BLaER1 (cell line): ENCODE results near the gene GALNT12.

Source experiments
- H3K27ac ChIP-seq: shearing (Covaris generic); formaldehyde crosslinking; 2 replicates; pipeline ENCODE4 v1.8.1; 2022
- H3K27me3 ChIP-seq: shearing (Covaris generic); formaldehyde crosslinking; 2 replicates; pipeline ENCODE4 v1.8.1; 2022
- H3K36me3 ChIP-seq: shearing (Covaris generic); formaldehyde crosslinking; 2 replicates; pipeline ENCODE4 v1.8.1; 2022
- H3K4me1 ChIP-seq: shearing (Covaris generic); formaldehyde crosslinking; 2 replicates; pipeline ENCODE4 v1.8.1; 2022
- H3K4me2 ChIP-seq: shearing (Covaris generic); formaldehyde crosslinking; 2 replicates; pipeline ENCODE4 v1.8.1; 2022
- H3K4me3 ChIP-seq: shearing (Covaris generic); formaldehyde crosslinking; 2 replicates; pipeline ENCODE4 v1.8.1; 2022
- H3K9ac ChIP-seq: shearing (Covaris generic); formaldehyde crosslinking; 2 replicates; pipeline ENCODE4 v1.8.1; 2022
- H3K9me3 ChIP-seq: shearing (Covaris generic); formaldehyde crosslinking; 2 replicates; pipeline ENCODE4 v1.8.1; 2022
- H4K20me1 ChIP-seq: shearing (Covaris generic); formaldehyde crosslinking; 2 replicates; pipeline ENCODE4 v1.8.1; 2022
- Cebpa-rat ChIP-seq: shearing (Covaris generic); IDR thresholded peaks from 2 replicates; pipeline ENCODE4 v1.8.1; 2022

The GALNT12 gene, protein sequence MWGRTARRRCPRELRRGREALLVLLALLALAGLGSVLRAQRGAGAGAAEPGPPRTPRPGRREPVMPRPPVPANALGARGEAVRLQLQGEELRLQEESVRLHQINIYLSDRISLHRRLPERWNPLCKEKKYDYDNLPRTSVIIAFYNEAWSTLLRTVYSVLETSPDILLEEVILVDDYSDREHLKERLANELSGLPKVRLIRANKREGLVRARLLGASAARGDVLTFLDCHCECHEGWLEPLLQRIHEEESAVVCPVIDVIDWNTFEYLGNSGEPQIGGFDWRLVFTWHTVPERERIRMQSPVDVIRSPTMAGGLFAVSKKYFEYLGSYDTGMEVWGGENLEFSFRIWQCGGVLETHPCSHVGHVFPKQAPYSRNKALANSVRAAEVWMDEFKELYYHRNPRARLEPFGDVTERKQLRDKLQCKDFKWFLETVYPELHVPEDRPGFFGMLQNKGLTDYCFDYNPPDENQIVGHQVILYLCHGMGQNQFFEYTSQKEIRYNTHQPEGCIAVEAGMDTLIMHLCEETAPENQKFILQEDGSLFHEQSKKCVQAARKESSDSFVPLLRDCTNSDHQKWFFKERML

DNA sequence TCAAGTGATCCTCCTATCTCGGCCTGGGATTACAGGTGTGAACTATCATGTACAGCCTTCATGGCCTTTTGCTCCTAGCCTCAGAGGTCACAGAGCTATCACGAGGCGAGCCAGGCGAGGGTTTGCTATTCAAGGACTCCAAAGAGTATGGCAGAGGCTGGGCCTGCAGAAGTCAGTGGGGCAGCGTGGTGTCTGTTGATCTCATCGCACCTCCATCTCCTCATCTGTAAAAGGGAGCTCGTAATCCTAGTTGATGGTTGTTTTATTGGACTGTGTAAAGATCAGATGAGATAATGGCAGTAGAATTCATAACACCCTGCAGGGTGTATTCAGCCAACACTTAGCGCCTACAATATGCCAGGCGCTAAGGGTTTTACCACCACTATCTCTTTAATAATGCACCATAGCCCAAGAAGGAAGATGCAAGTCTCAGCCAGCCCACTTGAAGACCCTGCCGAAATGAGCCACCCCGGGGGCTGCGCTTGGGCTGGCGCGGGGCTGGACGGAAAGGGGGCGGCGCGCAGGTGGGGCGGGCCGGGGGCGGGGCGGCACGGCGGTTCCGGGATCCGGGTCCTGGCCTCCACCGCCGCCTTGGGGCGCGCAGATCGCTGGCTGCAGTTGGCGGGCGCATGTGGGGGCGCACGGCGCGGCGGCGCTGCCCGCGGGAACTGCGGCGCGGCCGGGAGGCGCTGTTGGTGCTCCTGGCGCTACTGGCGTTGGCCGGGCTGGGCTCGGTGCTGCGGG, at the start of gene GALNT12:
Gene GALNT12 (plus strand): TSS at position 601 of the 744 bp plus-strand sequence. CDS start 29 bp downstream, at position 630.
- no peak for TF ChIP-seq Cebpa-rat
- peak within 1 kb of the TSS; percentile 84 for H3K4me3 ChIP-seq
- H3K36me3 ChIP-seq: no peaks in the 10 kb centered on the region
- peak within 1 kb of the TSS; percentile 95 for H3K4me2 ChIP-seq
- H3K27me3 ChIP-seq: peaks cover 10% of the 10 kb centered on the region
- peaks cover 5% of the 10 kb centered on the region; the same call in 1 of the 2 replicates for H4K20me1 ChIP-seq
- H3K9me3 ChIP-seq: peaks cover under 1% of the 10 kb centered on the region; the same call in 1 of the 2 replicates
- peaks cover 20% of the 10 kb centered on the region for H3K4me1 ChIP-seq
- peak within 1 kb of the TSS; percentile 66 for H3K27ac ChIP-seq
- peak within 1 kb of the TSS; percentile 70 for H3K9ac ChIP-seq

DNA sequence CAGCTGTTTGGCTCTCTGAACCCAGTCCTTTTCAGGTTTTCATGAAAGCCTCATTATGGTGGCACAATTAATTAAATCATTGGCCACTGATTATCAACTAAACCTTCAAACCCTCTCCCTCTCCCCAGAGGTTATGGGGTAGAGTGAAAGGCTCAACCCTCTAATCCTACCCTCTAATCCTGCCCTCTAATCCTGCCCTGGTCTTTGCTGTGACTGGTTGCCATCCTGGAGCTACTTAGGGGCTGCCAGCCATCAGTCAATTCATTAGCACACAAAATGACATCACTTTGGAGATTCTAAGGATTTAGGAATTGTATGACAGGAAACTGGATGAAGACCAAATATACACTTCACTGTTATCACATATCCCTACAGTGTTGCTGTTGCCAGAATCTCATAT, 47.2 kb upstream of the GALNT12 start:
- H3K9me3 ChIP-seq: peaks cover 22% of the 10 kb centered on the region
- no peak for TF ChIP-seq Cebpa-rat
- H3K4me2 ChIP-seq: no peak overlapping the region
- no peak overlapping the region for H3K9ac ChIP-seq
- H3K27me3 ChIP-seq: no peaks in the 10 kb centered on the region
- no peaks in the 10 kb centered on the region for H3K4me1 ChIP-seq
- peaks cover 60% of the 10 kb centered on the region for H3K36me3 ChIP-seq
- H3K27ac ChIP-seq: no peak overlapping the region
- H4K20me1 ChIP-seq: no peaks in the 10 kb centered on the region
- H3K4me3 ChIP-seq: no peak overlapping the region

DNA sequence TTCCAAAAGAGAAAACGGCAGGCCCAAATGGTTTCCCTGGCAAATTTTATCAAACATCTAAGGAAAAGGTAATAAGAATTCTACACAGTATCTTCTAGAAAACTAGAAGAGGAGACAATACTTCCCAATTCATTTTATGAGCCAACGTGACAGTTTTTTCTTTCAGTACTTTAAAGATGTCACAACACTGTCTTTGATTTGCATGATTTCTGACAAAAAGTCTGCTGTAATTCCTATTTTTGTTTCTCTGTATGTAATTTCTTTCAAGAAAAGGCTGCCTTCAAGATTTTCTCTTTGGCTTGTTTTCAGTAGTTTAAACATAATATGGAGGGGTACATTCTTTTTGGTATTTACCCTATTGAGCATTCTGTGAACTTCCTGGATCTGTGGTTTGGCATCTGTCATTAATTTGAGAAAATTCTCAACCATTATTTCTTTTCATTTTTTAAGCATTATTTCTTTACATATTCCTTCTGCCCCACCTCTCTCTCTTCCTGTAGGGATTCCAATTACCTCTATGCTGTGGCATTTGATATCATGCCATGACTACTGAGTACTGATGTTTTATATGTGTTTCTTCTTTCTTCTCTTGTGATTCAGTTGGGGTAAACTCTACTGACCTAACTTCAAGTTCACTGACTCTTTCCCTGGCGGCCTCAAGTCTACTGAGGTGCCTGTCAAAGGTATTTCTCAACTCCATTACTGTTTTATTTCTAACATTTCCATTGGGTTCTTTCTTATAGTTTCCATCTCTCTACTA, 43.3 kb upstream of the GALNT12 start:
- no peaks in the 10 kb centered on the region for H4K20me1 ChIP-seq
- no peaks in the 10 kb centered on the region for H3K4me1 ChIP-seq
- H3K4me2 ChIP-seq: no peak overlapping the region
- H3K27ac ChIP-seq: no peak overlapping the region
- peaks cover 9% of the 10 kb centered on the region for H3K9me3 ChIP-seq
- H3K27me3 ChIP-seq: no peaks in the 10 kb centered on the region
- H3K36me3 ChIP-seq: peaks cover 69% of the 10 kb centered on the region
- H3K9ac ChIP-seq: no peak overlapping the region
- H3K4me3 ChIP-seq: no peak overlapping the region
- TF ChIP-seq Cebpa-rat: no peak

DNA sequence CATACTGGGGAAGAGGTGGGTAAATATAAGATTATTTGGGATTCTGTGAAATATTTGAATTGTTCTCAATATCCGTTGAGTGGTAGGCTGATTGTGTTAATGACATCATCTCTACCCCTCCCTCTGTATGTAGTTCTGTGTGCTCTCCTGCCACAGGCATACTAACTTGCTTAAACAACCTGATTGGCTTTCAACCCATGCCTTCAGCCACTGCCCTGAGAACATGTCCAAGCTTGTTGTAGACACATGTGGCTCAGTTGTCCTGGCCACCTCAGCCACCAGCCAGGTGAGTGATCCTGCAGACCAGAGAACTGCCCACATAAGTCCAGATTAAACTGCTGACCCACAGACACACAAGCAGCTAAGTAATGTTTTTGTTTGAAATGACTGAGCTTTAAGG, 42.2 kb upstream of the GALNT12 start:
- Histone ChIP-seq H3K4me1 (no peaks in the 10 kb centered on the region), H3K27ac (no peak overlapping the region), H3K9me3 (peaks cover 4% of the 10 kb centered on the region; the same call in 1 of the 2 replicates), H3K9ac (no peak overlapping the region), H3K36me3 (peaks cover 69% of the 10 kb centered on the region), H3K4me2 (no peak overlapping the region), H4K20me1 (no peaks in the 10 kb centered on the region), H3K4me3 (no peak overlapping the region), H3K27me3 (no peaks in the 10 kb centered on the region)
- no peak for TF ChIP-seq Cebpa-rat

DNA sequence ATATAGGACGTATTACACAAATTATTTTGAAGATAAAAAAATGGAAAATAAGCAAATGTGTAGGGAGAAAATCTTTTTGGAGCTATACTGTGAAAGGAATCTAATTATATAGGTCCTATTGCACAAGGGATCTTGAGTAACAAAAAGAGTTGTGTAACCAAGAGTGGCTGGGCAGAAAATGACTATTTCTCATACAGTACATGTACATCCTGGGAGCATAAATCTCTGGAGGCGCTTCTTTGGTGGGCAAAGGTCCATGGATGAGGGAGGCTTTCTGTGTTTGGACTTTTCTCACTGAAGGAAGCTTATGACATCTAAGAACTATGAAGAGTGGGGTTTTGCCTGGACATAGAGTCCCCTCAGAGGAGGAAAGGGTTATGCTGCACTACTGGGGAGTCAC, 40.9 kb upstream of the GALNT12 start:
- no peaks in the 10 kb centered on the region for H3K27me3 ChIP-seq
- H3K36me3 ChIP-seq: peaks cover 74% of the 10 kb centered on the region

DNA sequence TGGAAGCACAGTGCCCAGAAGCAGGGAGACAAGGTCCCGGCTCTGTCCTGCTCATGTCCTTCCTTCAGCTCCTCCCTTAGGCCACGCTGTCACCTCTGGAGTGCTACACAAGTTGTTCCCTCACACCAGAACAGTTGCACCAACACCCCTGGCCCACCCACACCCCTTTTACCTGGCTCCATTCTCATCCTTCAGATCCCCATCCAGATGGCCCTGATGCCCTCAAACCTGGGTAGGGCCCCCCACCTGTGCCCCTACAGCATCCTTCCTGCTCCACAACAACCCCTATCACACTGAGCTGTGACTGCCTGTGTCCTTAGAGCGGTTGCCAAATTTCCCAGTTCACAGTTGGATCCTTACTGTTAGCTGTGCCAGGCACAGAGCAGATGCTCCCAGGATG, 40.3 kb upstream of the GALNT12 start:
- Histone ChIP-seq H4K20me1 (no peaks in the 10 kb centered on the region), H3K27ac (no peak overlapping the region), H3K4me2 (no peak overlapping the region), H3K36me3 (peaks cover 79% of the 10 kb centered on the region), H3K9me3 (peaks cover 4% of the 10 kb centered on the region; the same call in 1 of the 2 replicates), H3K9ac (no peak overlapping the region), H3K27me3 (no peaks in the 10 kb centered on the region), H3K4me1 (no peaks in the 10 kb centered on the region), H3K4me3 (no peak overlapping the region)
- no peak for TF ChIP-seq Cebpa-rat

More for the DNA sequence above, 40.9 kb upstream of the GALNT12 start:
- no peak overlapping the region for H3K27ac ChIP-seq
- H3K4me2 ChIP-seq: no peak overlapping the region
- no peaks in the 10 kb centered on the region for H3K4me1 ChIP-seq
- no peak for TF ChIP-seq Cebpa-rat
- H4K20me1 ChIP-seq: no peaks in the 10 kb centered on the region
- peaks cover 4% of the 10 kb centered on the region; the same call in 1 of the 2 replicates for H3K9me3 ChIP-seq
- H3K9ac ChIP-seq: no peak overlapping the region
- H3K4me3 ChIP-seq: no peak overlapping the region

DNA sequence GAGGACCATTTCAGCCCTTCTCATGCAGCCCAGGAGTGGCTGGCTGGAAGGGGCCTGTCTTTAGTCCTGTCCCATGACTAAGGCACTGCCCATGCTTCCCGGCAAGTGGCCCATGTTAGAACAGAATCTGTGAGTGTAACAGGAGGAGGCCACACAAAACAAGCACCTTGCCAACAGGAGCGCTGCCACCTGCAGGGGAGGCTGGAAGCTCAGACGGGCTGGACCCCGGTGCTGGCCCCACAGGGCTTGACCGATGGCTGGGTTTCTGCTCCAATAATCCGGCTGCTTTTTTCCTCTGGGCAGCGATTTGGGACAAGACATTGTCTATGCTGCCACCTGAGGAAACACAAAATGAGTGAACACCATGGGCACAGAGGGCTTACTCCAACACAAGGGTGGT, 39.6 kb upstream of the GALNT12 start:
- Histone ChIP-seq H4K20me1 (no peaks in the 10 kb centered on the region), H3K27ac (no peak overlapping the region), H3K36me3 (peaks cover 86% of the 10 kb centered on the region), H3K9ac (no peak overlapping the region), H3K4me3 (no peak overlapping the region), H3K9me3 (peaks cover 4% of the 10 kb centered on the region; the same call in 1 of the 2 replicates), H3K4me1 (no peaks in the 10 kb centered on the region), H3K27me3 (no peaks in the 10 kb centered on the region), H3K4me2 (no peak overlapping the region)
- TF ChIP-seq Cebpa-rat: no peak

DNA sequence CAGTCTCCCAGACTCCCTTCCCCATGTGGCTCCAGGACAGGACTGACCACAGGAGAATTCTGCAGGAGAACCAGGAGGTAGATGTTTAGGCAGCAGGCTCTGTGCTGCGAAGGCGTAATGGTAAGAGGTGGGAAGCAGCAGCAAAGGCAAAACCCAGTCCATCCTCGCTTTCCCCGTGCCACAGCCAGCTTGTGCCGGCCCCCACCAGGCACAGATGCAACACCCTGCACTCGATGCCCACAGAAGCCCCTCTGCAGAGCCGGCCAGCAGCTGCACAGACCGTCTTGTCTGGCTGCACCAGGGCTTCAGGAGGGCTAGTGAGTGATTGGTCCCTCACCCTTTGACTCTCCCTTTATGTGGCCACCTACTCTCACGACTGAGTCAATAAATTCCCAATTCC, 39.1 kb upstream of the GALNT12 start:
- Histone ChIP-seq H3K9ac (no peak overlapping the region), H4K20me1 (no peaks in the 10 kb centered on the region), H3K27me3 (no peaks in the 10 kb centered on the region), H3K27ac (no peak overlapping the region), H3K4me3 (no peak overlapping the region), H3K36me3 (peaks cover 90% of the 10 kb centered on the region), H3K9me3 (peaks cover 4% of the 10 kb centered on the region; the same call in 1 of the 2 replicates), H3K4me2 (no peak overlapping the region), H3K4me1 (no peaks in the 10 kb centered on the region)
- TF ChIP-seq Cebpa-rat: no peak

DNA sequence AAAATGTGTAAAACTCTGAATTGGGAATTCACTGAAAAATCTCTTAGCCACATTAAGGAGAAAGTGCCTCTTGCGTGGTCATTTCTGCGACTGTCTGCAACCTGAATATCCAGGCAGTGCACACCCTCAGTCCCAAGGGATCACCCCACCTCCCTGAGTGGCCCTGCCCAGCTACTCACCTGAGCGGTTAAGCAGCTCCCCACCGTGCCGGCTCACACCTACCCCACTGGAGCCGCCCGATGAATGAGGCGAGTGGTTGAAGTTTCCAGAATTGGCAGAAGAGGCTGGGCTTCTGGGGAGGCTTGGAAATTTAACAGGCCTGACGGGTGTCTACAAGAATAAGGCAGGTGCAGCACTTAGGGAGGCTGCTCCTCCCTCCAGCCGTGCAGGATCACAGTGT, 36.8 kb upstream of the GALNT12 start:
- TF ChIP-seq Cebpa-rat: no peak
- no peaks in the 10 kb centered on the region for H3K27me3 ChIP-seq
- no peaks in the 10 kb centered on the region for H4K20me1 ChIP-seq
- H3K4me1 ChIP-seq: no peaks in the 10 kb centered on the region
- peaks cover 90% of the 10 kb centered on the region for H3K36me3 ChIP-seq
- no peak overlapping the region for H3K4me3 ChIP-seq
- H3K9me3 ChIP-seq: no peaks in the 10 kb centered on the region
- no peak overlapping the region for H3K27ac ChIP-seq
- no peak overlapping the region for H3K4me2 ChIP-seq
- no peak overlapping the region for H3K9ac ChIP-seq
